GM12891 (cell line): ENCODE measurements around the gene TJAP1.

ENCODE experiments used
- POLR2A ChIP-seq: IDR thresholded peaks from 2 replicates; pipeline ENCODE4 v1.6.1; 2011; ENCODE audit warnings: low read depth, low read length, control low read depth
- POLR2AphosphoS5 ChIP-seq: IDR thresholded peaks from 2 replicates; pipeline ENCODE4 v1.6.1; 2011; ENCODE audit warnings: low read depth, low read length, control low read depth

DNA sequence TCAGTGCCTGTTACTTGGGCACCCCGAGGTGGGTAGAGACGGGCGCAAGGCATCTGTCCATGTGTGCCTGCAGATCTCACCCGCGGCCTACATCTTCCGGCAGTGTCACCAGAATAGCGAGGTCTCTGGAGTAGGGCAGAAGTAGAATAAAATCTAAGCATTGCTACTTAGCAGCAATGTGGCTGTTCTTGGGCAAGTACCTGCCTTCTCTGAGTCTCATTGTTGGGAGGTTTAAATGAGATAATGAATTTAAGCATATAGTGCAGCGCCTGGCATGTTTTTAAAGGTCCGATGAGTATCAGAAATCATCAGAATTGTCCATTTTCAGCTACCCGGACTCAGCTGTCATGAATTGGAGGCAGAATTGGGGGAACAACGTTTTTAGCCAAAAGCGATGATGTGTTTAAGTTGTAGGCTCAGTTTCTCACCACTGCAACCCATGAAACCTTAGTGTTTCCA, 49.2 kb upstream of the TJAP1 start:
- TF ChIP-seq POLR2A (no peak; the same call in 1 of the 2 replicates), POLR2AphosphoS5 (no peak)
